Measurements from ENCODE around the gene SPATC1L.
"Not testable (repeated sequence)": the region's sequence is repeated elsewhere in the genome, so short reads cannot be mapped to it uniquely, and the experiment has no call there.

SPATC1L gene

DNA sequence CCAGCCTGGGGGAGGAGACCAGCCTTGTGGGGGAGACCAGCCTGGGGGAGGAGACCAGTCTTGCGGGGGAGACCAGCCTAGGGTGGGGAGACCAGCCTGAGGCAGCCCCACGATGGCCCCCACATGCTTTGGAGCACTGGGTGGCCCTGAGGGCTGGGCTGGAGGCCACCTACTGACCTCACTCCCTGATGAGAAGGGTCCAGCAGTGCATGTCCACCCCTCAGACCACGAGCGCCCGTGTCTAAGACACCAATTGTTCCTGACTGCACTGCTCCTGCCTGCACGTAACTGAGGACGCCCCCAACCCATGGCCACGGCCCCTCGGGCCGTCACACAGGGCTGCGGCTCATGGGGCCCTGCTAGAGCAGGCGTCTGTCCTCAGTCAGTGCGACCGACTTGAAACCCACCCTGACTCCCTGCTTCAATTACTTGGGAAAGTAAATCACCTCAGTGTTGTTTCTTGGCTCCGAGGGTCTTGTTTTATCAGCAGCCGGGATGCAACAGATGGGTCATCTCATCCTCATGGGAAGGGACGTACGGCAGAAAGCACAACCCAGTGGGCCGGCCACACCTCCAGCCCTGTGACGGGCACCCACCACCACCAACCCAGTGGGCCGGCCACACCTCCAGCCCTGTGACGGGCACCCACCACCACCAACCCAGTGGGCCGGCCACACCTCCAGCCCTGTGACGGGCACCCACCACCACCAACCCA, at the start of gene SPATC1L:
Gene SPATC1L (minus strand): TSS at position 550 of the 715 bp plus-strand sequence. CDS start 1,643 bp downstream, outside the sequence.
- FAIRE-seq = no peak

DNA sequence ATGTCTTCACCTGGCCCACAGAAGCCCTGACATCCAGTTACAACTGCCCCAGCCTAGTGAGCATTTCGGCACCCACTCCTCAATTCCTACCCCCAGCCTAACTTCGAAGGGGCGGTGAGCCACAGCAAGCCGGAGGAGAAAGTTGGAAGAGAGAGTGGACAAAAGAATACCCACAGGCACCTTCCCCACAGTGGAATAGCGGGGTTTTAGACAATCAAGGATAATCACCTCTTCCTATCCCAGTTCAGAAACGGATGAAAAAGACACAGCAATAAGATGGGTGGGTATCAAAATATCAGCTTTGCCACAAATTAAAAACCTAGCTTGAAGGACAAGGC, 45.6 kb upstream of the SPATC1L start:
- no peak for FAIRE-seq

DNA sequence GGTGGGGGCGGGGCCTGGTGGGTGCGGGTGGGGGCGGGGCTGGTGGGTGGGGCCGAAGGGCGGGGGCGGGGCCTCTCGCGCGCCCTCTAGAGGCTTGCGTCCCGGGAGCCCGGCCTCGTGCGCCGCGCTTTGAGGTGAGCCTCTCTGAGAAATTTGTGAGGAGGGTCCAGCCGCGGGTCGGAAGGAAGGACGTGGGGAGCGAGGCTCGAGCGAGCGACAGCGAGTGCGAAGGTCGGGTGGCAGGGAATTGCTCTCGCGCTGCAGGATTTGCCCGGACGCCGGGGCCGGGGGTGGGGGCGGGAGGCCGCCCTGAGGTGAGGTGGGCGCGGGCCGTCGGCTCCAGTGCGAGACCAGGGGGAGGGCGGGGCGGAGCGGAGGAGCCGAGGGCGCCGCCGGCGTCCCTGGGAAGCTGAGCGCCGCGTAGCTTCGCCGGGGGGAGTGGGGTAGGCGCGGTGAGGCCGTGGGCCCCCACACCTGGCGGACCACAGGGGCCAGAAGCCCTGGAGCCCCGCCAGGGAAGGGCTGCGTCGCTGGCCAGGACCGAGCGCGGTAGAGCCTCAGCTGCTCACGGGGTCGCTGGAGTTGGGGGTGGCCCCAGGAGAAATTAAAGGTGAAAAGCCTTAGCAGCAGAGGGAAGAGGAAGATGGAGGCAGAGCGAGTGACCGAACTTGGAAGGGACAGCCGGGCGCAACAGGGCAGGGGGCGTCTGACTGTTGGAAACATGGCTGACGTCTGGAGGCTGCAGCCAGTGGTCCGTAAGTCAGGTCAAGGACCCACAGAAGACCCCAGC, 45.1 kb upstream of the SPATC1L start:
- FAIRE-seq = no peak

DNA sequence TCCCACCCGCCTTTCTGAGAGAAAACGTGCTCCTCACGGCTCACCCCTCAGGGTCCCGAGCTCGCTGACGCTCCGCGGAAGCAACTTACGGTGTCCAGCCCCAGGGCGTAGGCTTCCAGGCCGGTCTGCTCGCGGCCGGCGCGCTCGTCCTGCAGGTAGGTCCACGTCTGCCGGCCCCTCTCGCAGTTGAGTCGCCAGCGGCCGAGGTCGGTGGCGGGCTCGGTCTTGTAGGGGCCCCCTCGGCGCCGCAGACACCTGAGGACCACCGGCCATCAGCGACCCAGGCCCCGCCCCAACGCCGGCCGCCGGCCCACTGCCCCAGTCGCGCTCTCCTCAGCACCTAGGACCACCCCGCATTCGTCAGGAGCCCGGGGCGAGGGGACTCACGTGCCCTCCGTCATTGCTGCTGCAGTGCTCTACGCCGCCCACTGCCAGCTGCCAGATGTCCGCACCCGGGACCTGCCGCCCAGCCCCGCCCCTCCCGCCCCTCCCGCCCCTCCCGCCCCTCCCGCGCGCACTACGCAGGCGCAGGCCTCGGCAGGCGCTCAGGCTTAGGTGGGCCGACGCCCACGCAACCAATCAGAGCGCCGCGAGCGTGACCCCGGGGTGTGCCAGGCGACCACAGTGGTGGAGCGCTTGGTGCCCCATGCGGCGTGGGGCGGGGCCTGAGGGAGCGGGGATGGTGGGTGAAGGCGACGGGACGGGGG, 44.2 kb upstream of the SPATC1L start, which contains the start of gene LSS:
Gene LSS (minus strand): TSS at position 430 of the 707 bp plus-strand sequence. CDS start 29 bp downstream, at position 401.
- no peak for FAIRE-seq

DNA sequence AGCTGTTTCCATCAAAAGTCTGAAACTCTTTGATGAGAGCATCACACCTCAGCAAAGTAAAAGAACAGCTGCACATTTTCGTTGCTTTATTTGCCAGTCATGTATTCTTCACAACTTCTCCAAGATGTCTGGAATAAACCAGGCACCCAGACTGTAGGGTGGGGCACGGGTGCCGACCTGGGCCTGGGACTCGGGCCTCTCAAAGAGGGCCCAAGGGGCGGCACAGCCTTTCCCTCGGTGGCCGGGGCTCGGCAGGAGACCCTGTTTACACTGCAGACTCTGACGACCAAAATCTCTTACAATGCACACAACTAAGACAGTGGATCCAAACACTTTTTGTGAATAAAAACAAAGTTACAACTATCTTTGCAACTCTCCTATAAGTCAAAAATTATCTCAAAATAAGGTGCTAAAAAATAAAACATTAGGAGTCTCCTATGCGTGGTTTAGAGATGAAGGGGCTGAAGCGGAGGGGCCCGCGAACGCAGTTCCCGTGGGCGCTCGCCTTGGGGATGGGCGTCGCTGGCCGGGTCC, 43.6 kb upstream of the SPATC1L start:
- FAIRE-seq = no peak

DNA sequence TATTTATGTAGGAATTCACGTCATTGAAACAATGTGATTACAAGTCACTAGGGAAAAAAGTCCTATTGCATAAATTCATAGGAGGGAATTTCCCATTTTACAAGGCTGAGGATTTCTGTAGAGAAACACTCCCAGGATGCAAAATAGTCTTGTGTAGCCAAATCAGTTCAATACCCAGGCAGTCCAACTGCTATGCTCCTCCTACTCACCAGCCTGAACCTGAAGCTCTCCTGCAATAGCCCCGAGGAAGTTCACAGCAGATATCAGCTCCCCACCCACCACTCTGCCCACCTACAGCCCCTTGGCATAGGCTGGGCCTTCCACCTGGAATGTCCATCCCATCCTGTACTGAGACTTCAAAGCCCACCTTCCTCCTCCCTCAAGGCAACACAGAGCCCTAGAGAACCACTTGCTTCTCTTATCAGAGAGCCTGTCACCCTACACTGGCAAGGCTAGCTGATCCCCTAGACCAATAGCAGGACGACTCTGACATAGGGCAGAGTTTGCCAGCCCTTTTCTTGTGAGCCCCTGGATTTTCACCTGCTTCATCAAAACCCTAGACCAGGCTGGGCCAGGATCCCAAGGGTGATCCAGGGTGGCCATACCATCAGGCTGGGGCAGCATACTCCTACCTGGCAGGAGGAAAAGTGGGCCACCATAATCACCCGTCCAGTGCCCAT, 42.8 kb upstream of the SPATC1L start:
- FAIRE-seq = no peak

DNA sequence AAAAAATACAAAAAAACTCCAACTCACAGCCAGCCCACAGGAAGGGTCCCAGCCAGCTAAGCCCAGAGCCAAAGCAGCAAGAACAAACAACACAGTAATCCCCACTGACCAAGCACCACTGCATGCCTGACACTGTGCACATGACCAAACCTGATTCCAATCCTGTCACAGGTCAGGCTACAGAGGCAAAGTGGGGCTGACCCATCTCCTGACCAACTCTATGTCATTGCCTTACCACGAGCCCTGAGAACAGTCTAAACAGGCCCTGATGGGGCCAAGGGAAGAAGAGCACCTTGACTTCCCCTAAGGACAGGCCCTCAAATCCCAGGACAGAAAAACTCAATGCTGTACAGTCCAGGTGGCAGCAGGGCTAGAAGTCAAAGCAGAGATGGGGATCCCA, 41.9 kb upstream of the SPATC1L start:
- no peak for FAIRE-seq

DNA sequence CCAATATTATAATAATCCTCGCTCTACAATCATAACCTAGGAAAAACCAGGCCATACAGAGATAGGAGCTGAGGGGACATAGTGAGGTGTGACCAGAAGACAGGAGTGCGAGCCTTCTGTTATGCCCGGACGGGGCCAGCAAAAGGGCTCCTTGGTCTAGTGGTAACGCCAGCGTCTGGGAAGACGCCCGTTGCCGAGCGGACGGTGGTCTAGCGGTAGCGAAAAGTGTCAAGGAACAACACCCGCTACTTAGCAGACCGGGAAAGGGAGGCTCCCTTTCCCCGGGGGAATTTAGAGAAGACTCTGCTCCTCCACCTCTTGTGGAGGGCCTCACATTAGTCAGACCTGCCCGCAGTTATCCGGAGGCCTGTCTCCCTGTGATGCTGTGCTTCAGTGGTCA, 39.4 kb upstream of the SPATC1L start:
- FAIRE-seq = not testable (repeated sequence)

DNA sequence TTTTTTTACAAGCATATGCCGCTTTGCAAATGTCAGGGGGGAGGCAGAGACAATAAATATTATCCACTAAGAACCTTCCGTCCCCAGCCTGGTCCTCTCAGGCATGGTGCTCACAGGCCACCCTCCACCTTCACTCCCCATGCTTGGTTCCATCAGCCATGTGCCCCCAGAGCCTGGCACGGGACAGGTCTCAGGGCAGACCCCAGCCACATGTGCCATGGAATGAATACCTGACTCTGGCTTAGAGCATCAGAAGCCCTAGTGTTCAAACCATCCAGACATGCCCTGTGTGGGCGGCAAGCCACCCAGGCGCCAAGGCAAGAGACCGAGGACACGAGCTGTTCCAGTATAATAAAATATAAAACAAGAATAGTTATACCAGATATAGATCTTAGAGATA, 39.0 kb upstream of the SPATC1L start:
- no peak for FAIRE-seq

DNA sequence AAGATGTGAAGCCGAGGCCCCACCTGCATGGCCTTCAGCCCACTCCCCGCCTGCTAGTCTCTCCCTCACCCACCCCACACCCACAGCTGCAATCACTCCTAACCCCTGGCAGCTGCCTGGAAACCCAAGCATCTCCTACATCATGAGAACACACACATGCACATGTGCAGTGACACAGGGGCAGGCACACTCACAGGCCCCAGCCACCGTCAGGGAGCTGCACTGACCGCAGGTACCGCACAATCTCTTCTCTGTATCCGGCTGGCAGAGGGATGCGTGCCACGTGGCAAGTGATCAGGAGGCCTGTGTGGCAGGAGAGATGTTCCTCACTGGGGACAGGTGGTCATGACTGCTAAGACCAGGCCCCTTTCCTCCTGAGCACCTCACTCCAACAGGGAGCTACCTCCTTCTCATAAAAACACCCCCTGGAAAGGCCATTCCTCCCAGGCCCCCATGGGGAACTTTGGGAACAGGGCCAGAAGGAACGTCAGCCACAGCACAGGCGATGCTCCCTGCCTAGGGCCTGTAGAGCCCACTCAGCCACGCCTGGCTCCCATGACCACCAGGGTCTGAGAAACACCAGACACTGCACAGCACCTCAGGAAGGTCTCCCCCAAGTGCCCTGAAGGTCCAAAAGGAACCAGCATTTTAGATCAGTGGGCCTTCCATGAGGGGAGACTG, 38.3 kb upstream of the SPATC1L start:
- FAIRE-seq = no peak

DNA sequence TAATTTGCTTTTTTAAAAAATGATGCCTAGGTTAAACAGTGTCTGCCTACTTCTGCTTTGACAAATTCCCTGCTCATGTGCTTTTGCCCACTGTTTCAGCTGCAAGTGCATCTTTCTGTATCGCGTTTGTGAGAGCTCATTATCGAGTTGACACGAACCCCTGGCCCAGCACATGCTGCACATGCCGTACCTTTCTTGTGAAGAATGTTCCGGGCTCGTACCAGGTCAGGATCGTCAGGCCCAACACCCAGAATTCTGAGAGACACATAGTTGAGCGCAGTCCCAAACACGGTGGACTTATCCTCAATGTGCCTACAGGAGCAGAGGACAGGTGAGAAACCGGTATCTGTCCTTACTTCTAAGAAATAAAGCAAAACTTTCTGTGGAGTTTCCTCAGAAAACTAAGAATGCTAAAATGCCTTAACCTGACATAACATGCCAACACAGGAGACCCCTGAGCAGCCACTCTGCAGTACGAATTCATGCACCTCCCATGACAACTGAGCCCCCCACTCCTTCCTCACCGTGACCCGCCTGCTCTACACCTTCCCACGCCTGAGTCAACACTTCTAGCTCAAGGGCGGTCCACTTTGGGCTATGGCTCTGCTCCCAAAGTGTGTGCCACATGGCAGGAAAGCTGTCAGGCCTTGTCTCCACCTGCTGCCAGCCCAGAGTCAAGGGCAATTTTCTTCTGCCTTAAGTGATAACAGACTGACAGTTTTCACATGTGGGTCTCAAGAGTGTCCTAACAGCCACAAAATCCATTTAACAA, 37.6 kb upstream of the SPATC1L start:
- FAIRE-seq = no peak

DNA sequence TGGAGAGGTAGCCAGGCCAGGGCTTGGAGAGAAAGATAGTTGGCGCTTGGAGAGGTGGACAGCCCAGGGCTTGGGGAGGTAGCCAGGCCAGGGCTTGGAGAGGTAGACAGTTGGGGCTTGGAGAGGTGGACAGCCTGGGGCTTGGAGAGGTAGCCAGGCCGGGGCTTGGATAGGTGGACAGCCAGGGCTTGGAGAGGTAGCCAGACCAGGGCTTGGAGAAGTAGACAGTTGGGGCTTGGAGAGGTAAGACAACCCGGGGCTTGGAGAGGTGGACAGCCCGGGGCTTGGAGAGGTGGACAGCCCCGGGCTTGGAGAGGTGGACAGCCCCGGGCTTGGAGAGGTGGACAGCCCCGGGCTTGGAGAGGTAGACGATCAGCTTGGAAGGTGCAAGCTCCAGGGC, 36.6 kb upstream of the SPATC1L start:
- FAIRE-seq = no peak

DNA sequence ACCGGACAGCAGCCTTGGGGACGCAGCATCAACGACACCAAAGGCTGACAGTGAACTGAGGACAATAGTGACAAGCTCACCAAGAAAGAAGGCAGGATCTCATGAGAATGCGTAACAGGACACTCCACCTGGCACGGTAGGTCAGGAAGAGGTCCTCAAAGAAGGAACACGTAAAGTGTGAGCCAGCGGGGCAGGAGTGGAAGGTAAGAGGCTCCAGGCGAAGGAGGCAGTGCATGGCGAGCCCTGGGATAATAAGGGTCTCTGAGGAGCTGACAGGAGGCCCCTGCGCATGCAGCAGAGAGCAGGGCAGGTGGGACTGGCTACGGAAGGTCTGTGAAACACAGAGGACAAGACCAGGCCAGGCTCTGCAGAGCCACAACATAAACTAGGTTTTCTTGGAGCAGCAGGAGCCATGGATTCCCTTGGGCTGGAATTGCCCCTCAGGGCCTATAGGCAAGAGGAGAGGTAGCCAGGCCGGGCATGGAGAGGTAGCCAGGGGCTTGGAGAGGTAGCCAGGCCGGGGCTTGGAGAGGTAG, 36.1 kb upstream of the SPATC1L start:
- FAIRE-seq = no peak

DNA sequence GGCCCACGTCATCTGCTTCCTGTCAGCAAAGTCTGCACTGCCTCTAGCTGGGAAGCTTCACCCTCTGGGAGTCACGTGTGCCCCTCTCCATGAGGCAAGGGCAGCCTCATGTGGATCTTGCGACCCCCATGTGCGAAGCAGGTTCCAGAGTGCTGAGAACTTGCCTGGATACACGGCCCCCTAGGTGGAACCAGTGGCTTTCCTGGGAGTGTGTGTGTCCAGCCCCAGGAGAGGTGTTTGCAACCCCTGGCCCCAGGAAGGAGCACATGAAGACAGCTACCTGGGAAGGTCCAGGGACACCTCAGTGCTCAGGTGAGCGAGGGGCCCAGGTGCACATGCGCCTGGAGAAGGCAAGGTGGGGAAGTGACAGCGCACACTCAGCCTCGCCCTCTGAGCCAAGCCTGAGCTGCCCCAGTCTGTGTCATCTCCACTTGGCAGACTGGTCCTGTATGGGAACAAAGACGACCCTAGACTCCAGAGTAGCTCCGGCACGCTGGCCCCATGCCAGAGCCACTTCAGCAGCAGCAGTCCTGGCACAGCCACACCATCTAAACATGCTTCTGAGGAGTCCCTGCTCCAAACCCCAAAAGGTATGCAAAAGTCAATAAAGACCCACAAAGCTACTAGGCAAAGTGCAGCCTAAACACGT, 35.5 kb upstream of the SPATC1L start:
- no peak for FAIRE-seq

DNA sequence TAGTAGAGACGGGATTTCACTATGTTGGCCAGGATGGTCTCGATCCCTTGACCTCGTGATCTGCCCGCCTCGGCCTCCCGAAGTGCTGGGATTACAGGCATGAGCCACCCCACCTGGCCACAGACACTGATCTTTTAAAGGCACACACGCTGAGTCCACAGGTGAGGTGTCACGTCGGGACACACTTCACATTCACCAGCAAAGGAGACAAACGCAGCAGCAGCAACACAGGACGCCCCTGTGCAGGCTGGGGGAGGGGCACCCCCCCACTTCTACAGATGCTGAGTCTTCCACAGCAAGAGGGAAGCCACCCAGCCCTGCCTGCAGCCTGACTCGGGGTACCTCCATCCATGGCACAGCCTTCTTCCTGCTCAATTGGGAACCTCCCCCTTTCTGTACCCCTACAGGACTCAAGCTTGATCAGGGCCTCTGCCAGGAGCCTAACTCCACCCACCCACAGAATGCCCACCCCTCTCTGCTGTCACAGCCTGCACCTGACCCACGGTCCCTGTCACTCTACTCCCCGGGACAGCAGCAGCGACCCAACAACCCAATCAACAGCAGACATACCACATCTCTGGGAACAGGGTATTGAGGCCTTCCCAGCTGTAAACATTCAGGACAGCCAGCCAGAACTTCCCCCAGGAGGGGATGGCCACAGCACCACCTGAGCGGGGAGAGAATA, 34.8 kb upstream of the SPATC1L start:
- FAIRE-seq = no peak

DNA sequence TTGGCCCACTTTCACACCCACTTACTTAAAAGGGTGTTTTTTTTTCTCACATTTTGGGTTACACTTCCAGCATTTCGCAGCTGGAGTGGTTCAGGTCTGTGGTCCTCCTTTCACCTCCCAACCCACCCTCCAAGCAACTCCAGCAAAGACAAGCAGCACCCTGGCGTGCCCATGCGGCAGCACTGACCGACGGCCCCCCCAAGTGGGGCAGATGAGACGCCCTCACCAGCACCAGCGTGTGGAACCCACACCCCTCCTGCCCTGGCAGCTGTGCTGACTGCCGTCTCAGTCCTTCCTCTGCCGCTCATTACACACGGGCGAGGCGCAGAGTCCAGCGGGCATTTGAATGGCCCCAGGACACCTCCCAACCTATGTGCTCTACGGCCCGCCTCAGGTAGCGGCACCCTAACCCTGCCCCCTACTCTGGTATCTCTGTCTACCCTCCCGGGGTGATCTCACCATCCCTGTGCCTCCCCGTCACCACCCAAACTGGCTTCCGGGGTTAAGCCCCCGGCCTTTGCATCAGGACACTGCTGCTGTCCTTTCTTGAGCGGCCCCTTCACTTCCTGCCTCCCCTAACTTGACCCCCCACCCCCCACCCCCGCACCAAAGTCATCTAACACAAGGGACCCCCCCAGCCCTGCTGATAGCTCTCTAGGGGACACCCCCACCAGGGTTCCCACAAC, 33.4 kb upstream of the SPATC1L start:
- FAIRE-seq = no peak

DNA sequence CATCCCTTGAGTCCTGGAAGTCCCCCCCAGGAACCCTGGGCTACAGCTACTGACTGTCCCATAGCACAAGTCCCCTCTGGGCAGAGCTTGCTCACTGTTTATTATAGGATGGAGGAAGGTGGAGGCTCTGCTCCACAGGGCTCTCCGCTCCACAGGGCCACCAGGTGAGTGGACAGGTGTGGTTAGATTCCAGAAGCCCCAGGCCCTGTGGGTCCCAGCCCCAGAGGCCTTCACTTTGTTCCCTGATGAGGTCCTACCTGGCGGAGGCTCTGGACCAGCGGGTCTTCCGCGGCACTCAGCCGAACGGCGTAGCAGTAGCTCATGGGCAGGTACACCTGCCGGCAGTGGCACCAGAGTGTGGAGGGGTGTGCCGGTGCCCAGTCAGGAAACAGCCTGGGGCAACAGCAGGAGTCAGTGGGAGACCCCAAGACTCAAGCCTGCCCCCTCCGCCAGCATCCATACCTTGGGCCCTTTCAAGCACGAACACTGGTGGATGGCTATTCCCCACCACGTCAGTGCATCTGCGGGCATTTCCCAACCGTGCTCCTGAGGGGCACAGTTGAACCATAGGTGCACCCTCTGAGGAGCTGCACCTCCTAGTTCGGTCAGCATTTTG, 32.0 kb upstream of the SPATC1L start:
- FAIRE-seq = no peak

DNA sequence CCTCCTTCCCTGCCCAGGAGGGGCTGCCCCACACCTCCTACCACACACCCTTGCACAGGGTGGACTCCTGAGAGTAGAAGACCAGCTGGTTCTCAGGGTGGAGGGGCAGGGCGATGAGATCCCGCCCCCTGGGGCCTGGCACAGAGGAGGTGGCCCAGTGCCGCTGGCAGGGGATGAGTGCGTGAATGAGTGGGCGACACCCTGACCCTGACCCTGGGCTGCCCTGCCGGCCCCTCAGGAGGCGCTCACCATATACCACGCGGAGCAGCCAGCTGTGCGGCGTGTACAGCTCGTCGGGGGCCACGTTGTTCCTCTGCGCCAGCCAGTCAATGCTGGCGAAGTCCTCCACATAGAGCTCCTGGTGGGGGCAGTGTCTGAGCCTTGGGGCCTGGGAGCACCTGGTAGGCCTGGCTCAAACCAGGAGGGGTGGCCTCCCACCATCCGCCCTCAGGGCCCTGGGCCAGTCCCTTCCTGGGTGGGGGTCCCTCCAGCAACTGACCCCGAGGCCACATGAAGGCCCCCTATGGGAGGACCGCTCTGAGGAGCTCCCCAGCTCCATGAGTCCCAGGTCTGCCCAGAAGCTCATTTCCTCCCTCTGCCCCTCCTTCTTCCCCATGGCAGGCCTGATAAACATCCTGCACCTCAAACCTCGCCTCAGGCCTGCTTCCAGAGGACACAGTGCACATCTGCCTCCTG, 31.3 kb upstream of the SPATC1L start:
- no peak for FAIRE-seq
